HepG2 (cell line): Measurements from ENCODE around the gene YIPF3. TPM values are rescaled to one million over a fixed set of nuclear protein-coding genes. Genes with fewer than 3 reads are reported as not detected.
A peak's percentile ranks its signal among the peaks of the same experiment; 100 is the strongest.

Experiments
- ATF7-NPFF ChIP-seq: sonication (generic); formaldehyde crosslinking; IDR thresholded peaks from 2 replicates; pipeline ENCODE4 v1.8.1; 2023; ENCODE audit warnings: mild to moderate bottlenecking, low read depth, missing genetic modification reagents, moderate library complexity
- CCDC6 ChIP-seq: sonication (generic); formaldehyde crosslinking; IDR thresholded peaks from 2 replicates; pipeline ENCODE4 v1.8.1; 2022; ENCODE audit warnings: mild to moderate bottlenecking, missing genetic modification reagents, moderate library complexity
- CSRNP1 ChIP-seq: sonication (generic); formaldehyde crosslinking; IDR thresholded peaks from 2 replicates; pipeline ENCODE4 v1.8.1; 2023; ENCODE audit warnings: mild to moderate bottlenecking, missing genetic modification reagents
- DNMT1 ChIP-seq: sonication (generic); formaldehyde crosslinking; IDR thresholded peaks from 2 replicates; pipeline ENCODE4 v1.5.1; 2020; ENCODE audit warnings: mild to moderate bottlenecking, missing genetic modification reagents
- ETV5 ChIP-seq: IDR thresholded peaks from 2 replicates; pipeline ENCODE4 v1.6.1; 2018; ENCODE audit warnings: missing biosample characterization, missing genetic modification reagents, inconsistent platforms, borderline replicate concordance
- HIC2 ChIP-seq: sonication (generic); formaldehyde crosslinking; IDR thresholded peaks from 2 replicates; pipeline ENCODE4 v1.9.0; 2022; ENCODE audit warnings: low read depth, missing genetic modification reagents
- KDM5B ChIP-seq: sonication (generic); formaldehyde crosslinking; IDR thresholded peaks from 2 replicates; pipeline ENCODE4 v1.4.0; 2020; ENCODE audit warnings: missing genetic modification reagents, mild to moderate bottlenecking, borderline replicate concordance
- KLF13 ChIP-seq: sonication (generic); formaldehyde crosslinking; IDR thresholded peaks from 2 replicates; pipeline ENCODE4 v1.4.0; 2020; ENCODE audit warnings: mild to moderate bottlenecking, missing genetic modification reagents
- NFE2L1 ChIP-seq: sonication (generic); formaldehyde crosslinking; IDR thresholded peaks from 2 replicates; pipeline ENCODE4 v1.4.0; 2020; ENCODE audit warnings: missing genetic modification reagents, mild to moderate bottlenecking, borderline replicate concordance
- NKX3-1 ChIP-seq: sonication (generic); formaldehyde crosslinking; IDR thresholded peaks from 2 replicates; pipeline ENCODE4 v1.5.0; 2020; ENCODE audit warnings: missing genetic modification reagents
- PAWR ChIP-seq: sonication (generic); formaldehyde crosslinking; IDR thresholded peaks from 2 replicates; pipeline ENCODE4 v1.4.0; 2020; ENCODE audit warnings: missing genetic modification reagents, mild to moderate bottlenecking, borderline replicate concordance
- PITX1 ChIP-seq: sonication (generic); formaldehyde crosslinking; IDR thresholded peaks from 2 replicates; pipeline ENCODE4 v1.5.1; 2020; ENCODE audit warnings: mild to moderate bottlenecking, missing genetic modification reagents
- SOX5 ChIP-seq: IDR thresholded peaks from 2 replicates; pipeline ENCODE4 v1.6.1; 2016; ENCODE audit warnings: borderline replicate concordance
- ZBTB49 ChIP-seq: sonication (generic); formaldehyde crosslinking; IDR thresholded peaks from 2 replicates; pipeline ENCODE4 v1.4.0; 2020; ENCODE audit warnings: missing genetic modification reagents, borderline replicate concordance
- ZBTB7A ChIP-seq: sonication (generic); formaldehyde crosslinking; IDR thresholded peaks from 2 replicates; pipeline ENCODE4 v1.8.0; 2022; ENCODE audit warnings: mild to moderate bottlenecking, missing genetic modification reagents
- ZNF275 ChIP-seq: sonication (generic); formaldehyde crosslinking; IDR thresholded peaks from 2 replicates; pipeline ENCODE4 v1.8.0; 2022; ENCODE audit warnings: missing genetic modification reagents, mild to moderate bottlenecking, inconsistent platforms, borderline replicate concordance
- ZNF451 ChIP-seq: sonication (generic); formaldehyde crosslinking; IDR thresholded peaks from 2 replicates; pipeline ENCODE4 v1.5.0; 2020; ENCODE audit warnings: mild to moderate bottlenecking, missing genetic modification reagents
- ZNF569 ChIP-seq: sonication (generic); formaldehyde crosslinking; IDR thresholded peaks from 2 replicates; pipeline ENCODE4 v1.5.0; 2020; ENCODE audit warnings: mild to moderate bottlenecking, missing genetic modification reagents, moderate library complexity, borderline replicate concordance
- ZNF709 ChIP-seq: sonication (generic); formaldehyde crosslinking; IDR thresholded peaks from 2 replicates; pipeline ENCODE4 v1.5.0; 2020; ENCODE audit warnings: mild to moderate bottlenecking, missing genetic modification reagents
- ZNF777 ChIP-seq: sonication (generic); formaldehyde crosslinking; IDR thresholded peaks from 2 replicates; pipeline ENCODE4 v1.4.0; 2020; ENCODE audit warnings: missing genetic modification reagents
- polyA plus RNA-seq, 8 experiments: library from polyadenylated mRNA; depleted of rRNA in 3 of 8; stranded (reverse) in 7 of 8; unstranded in 1 of 8; fragments of >200 nt; fragmentation: Illumina TruSeq in 4 of 8; extraction: Trizol in 4 of 8; gene quantifications; 2 replicates each; pipeline versions ENCODE4 v1.2.1 to v1.2.3, GENCODE V29; 2011 to 2016; ENCODE audit warnings: low read depth in 4 of 8, missing spikeins in 1 of 8, mixed read lengths in 1 of 8; ENCODE audit not compliant: insufficient read depth in 1 of 8
- total RNA-seq, 5 experiments: library from RNA; depleted of rRNA; stranded (reverse); fragments of >200 nt; fragmentation: Illumina TruSeq; extraction: Trizol; gene quantifications; 2 replicates each; pipeline ENCODE4 v1.2.3, GENCODE V29; 2016; ENCODE audit warnings: low read depth in 1 of 5

Gene YIPF3
- total and polyA plus RNA-seq, 2 of the 13 experiments (the other 11 are each of a cell fraction or from before 2014, with no cell fraction given), result 107 to 206 TPM

GRCh38 chr6:43509142-43509983, 7.4 kb downstream of the YIPF3 start (continued):
- TF ChIP-seq ZNF709 (CRISPR knock-in tag) (0 out of 2 replicates have a peak, but pooled peaks have one; percentile 54), ZNF451 (CRISPR knock-in tag) (peak; percentile 57), ETV5 (0 out of 2 replicates have a peak, but pooled peaks have one; percentile 18), HIC2 (peak; percentile 71; the same call in 1 of the 2 replicates), ZNF777 (CRISPR knock-in tag) (peak; percentile 47), CCDC6 (0 out of 2 replicates have a peak, but pooled peaks have one; percentile 35), SOX5 (CRISPR knock-in tag) (0 out of 2 replicates have a peak, but pooled peaks have one; percentile 28), ZBTB7A (CRISPR knock-in tag) (peak; percentile 69), ATF7-NPFF (CRISPR knock-in tag) (peak; percentile 81), NFE2L1 (CRISPR knock-in tag) (0 out of 2 replicates have a peak, but pooled peaks have one; percentile 75), CSRNP1 (CRISPR knock-in tag) (0 out of 2 replicates have a peak, but pooled peaks have one; percentile 20), PAWR (CRISPR knock-in tag) (no peak), NKX3-1 (CRISPR knock-in tag) (no peak), ZNF569 (CRISPR knock-in tag) (0 out of 2 replicates have a peak, but pooled peaks have one; percentile 36), ZBTB49 (CRISPR knock-in tag) (0 out of 2 replicates have a peak, but pooled peaks have one; percentile 29), ZNF275 (CRISPR knock-in tag) (no peak), PITX1 (CRISPR knock-in tag) (peak; percentile 9; the same call in 1 of the 2 replicates), KLF13 (CRISPR knock-in tag) (peak; percentile 96; the same call in 1 of the 2 replicates), KDM5B (peak; percentile 74; the same call in 1 of the 2 replicates), DNMT1 (peak; percentile 33; the same call in 1 of the 2 replicates)
